Fibroblast of mammary gland (primary cell): ENCODE measurements around the gene PIGA.

Source experiments
- DNase-seq: peaks from one replicate; pipeline ENCODE4 v3.0.0-alpha.2; 2010; ENCODE audit warnings: low read depth
- H3K4me3 ChIP-seq: 2 replicates; pipeline ENCODE4 v1.5.1; 2011; ENCODE audit warnings: low read depth, mild to moderate bottlenecking, low read length, moderate library complexity; ENCODE audit not compliant: control insufficient read depth
- CTCF ChIP-seq: conservative IDR thresholded peaks from 2 replicates; pipeline ENCODE4 v1.5.1; 2011; ENCODE audit warnings: low read depth, low read length, inconsistent platforms; ENCODE audit not compliant: control insufficient read depth, insufficient read depth

The PIGA gene

GRCh38 chrX:15335135-15336022, at the start of gene PIGA:
PIGA (minus strand) TSS chrX:15335523; CDS start chrX:15331930, 3,593 bp downstream.
- peak; percentile 95 for DNase-seq
- TF ChIP-seq CTCF: no peak
- H3K4me3 ChIP-seq: peak within 1 kb of the TSS; percentile 73

GRCh38 chrX:15384304-15384703, 49.0 kb upstream of the PIGA start, which contains the start of gene VEGFD:
VEGFD (minus strand) TSS chrX:15384413; CDS start chrX:15383946, 467 bp downstream.
- DNase-seq: peak; percentile 90
- no peak for TF ChIP-seq CTCF
- no peak within 1 kb of the TSS for H3K4me3 ChIP-seq

GRCh38 chrX:15382813-15383212, 47.5 kb upstream of the PIGA start:
- DNase-seq: no peak
- H3K4me3 ChIP-seq: no peak overlapping the region
- TF ChIP-seq CTCF: peak; percentile 20

GRCh38 chrX:15376956-15377355, 41.6 kb upstream of the PIGA start:
- DNase-seq: peak; percentile 33
- H3K4me3 ChIP-seq: no peak overlapping the region
- TF ChIP-seq CTCF: no peak

DNA sequence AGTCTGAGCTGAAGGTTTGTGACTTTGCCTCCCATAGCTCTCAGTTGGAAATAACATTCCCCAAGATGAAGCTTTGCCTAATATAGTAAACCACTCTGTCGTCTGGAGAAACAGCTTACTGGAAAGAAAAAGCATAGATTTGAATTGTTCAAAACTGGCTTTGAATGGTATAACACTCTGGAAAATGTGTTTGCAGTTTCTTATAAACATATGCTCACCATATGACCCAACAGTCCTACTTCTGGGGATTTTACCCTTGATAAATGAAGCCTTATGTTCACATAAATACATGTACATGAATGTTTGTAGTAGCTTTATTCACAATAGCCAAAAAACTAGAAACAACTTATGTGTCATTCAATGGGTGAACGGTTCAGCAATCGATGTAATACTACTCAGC, 38.7 kb upstream of the PIGA start:
- peak; percentile 48 for DNase-seq
- no peak overlapping the region for H3K4me3 ChIP-seq
- no peak for TF ChIP-seq CTCF

DNA sequence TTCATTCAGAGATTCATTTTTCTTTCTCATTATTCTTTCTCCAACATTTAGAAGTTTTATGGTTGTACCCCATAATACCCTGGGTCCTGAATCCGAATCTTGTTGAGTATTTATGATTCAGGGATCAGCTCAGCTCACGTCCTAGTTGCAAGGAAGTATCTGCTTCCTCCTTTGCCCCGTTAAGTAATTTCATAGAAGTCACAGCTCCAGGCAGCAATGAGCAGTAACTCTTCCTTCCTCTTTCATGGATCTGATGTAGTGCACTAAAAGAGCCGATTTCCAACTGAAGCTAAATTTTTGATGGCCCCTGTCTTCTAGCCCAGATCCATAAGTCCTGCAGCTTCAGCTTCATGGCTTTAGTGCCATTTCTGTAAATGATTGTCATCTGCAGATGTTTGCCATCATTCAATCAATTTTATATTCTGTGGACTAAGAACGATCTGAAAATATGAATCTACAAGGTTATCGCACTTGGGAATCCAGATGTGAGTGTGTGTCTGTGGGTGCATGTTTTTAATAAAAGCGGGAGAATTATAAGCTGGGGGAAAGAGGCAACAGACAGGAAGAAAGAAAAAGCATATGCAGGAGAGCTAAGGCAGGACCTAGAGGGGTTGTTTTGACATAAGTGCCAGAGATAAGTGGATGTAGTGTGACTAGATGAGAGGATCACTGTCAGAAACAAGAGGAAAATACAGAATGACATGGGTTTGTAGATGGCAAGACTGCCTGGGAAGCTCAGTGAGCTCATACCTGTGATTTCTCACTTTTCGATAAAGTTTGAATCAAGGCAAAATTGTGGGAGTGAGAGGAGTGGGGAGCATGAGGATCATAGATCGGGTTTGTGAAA, 31.4 kb upstream of the PIGA start:
- TF ChIP-seq CTCF: no peak
- DNase-seq: no peak
- no peak overlapping the region for H3K4me3 ChIP-seq
